ENCODE results near the gene TSEN2. TPM values are rescaled to one million over a fixed set of nuclear protein-coding genes. Genes with fewer than 3 reads are reported as not detected.
A peak's percentile ranks its signal among the peaks of the same experiment; 100 is the strongest.

The TSEN2 gene
- total and polyA plus RNA-seq, 2 of the 13 experiments (the other 11 are each of a cell fraction or from before 2014, with no cell fraction given): 11.0 to 17.3 TPM

DNA sequence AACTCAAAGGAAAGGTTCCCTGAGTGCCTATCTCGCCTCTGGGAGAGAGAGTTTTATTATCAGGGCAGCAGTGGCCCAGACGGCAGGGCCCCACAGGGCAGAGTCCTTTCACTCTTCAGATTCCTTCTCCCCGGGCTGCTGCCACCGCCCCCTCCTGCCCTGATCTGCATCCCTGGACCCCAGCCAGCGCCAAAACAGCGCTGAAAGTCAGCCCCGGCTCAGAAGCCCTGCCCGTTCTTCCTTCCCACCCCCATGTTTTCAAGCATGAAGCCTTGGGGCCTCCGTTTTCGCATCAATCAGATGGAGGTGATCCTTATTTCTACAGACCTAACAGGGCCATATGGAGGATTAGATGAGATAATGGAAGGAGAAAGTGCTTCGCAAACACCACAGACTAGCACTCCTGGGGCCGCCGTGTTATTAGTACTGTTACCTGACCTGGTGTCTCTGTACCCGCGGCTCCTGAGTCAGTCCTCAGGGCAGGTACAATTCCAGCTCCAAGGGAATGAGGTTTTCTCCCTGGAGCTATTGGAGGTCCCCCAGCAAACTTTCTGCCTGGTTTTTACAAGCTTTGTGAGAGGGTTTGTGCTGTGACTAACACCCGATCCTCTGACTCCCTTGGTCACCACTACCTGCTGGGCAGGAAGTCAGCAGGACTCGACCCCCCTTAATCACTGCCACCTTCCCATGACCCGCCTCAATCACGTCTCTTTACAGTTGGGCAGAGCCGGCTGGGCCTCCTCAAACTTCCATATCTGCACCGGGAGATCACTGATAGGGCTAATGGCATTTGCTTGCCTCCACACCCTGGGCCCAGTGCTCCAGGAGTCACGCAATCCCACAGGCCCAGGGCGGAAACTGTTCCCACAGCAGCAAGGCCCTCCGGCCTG lies 39.5 kb upstream of the TSEN2 start (continued):
- TF ChIP-seq ZC3H4 (CRISPR knock-in tag; IDR thresholded peaks at IDR 0.05; ENCODE audit: borderline replicate concordance) (peak; percentile 49; the same call in 1 of the 2 replicates), MXI1 (IDR thresholded peaks at IDR 0.05; ENCODE audit: borderline replicate concordance, low read depth, low read length) (no peak), RBFOX2 (IDR thresholded peaks at IDR 0.05; ENCODE audit: low read depth, low read length) (peak; percentile 61), CC2D1A (CRISPR knock-in tag; IDR thresholded peaks at IDR 0.05) (no peak), NBN (conservative IDR thresholded peaks at IDR 0.05) (no peak), NCOR1 (IDR thresholded peaks at IDR 0.05; ENCODE audit: borderline replicate concordance, low read length) (peak; percentile 60; the same call in 1 of the 2 replicates), ZNF292 (CRISPR knock-in tag; IDR thresholded peaks at IDR 0.05; ENCODE audit: borderline replicate concordance, low read depth) (0 out of 2 replicates have a peak, but pooled peaks have one; percentile 55), SP4 (CRISPR knock-in tag; IDR thresholded peaks at IDR 0.05) (peak; percentile 36; the same call in 1 of the 2 replicates), ZNF530 (CRISPR knock-in tag; IDR thresholded peaks at IDR 0.05; ENCODE audit: low read depth) (no peak), SNRNP70 (IDR thresholded peaks at IDR 0.05; ENCODE audit: low read depth, low read length) (no peak), ZNF564 (CRISPR knock-in tag; IDR thresholded peaks at IDR 0.05) (no peak), FOXK2 (IDR thresholded peaks at IDR 0.05) (no peak), RXRB (CRISPR knock-in tag; IDR thresholded peaks at IDR 0.05; ENCODE audit: borderline replicate concordance) (0 out of 2 replicates have a peak, but pooled peaks have one; percentile 21), ZNF251 (CRISPR knock-in tag; IDR thresholded peaks at IDR 0.05) (no peak), LCORL (IDR thresholded peaks at IDR 0.05) (no peak), LCORL (CRISPR knock-in tag; IDR thresholded peaks at IDR 0.05) (peak; percentile 86; the same call in 1 of the 2 replicates), MED13 (CRISPR knock-in tag; IDR thresholded peaks at IDR 0.05) (peak; percentile 64; the same call in 1 of the 2 replicates), HES4 (CRISPR knock-in tag; IDR thresholded peaks at IDR 0.05; ENCODE audit: borderline replicate concordance) (no peak)
- TF ChIP-seq, protein P1, sequence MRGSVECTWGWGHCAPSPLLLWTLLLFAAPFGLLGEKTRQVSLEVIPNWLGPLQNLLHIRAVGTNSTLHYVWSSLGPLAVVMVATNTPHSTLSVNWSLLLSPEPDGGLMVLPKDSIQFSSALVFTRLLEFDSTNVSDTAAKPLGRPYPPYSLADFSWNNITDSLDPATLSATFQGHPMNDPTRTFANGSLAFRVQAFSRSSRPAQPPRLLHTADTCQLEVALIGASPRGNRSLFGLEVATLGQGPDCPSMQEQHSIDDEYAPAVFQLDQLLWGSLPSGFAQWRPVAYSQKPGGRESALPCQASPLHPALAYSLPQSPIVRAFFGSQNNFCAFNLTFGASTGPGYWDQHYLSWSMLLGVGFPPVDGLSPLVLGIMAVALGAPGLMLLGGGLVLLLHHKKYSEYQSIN (CRISPR knock-in tag; IDR thresholded peaks at IDR 0.05; ENCODE audit: borderline replicate concordance): no peak
- TF ChIP-seq, protein P2, sequence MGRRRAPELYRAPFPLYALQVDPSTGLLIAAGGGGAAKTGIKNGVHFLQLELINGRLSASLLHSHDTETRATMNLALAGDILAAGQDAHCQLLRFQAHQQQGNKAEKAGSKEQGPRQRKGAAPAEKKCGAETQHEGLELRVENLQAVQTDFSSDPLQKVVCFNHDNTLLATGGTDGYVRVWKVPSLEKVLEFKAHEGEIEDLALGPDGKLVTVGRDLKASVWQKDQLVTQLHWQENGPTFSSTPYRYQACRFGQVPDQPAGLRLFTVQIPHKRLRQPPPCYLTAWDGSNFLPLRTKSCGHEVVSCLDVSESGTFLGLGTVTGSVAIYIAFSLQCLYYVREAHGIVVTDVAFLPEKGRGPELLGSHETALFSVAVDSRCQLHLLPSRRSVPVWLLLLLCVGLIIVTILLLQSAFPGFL (CRISPR knock-in tag; IDR thresholded peaks at IDR 0.05): no peak
- TF ChIP-seq, protein P3, sequence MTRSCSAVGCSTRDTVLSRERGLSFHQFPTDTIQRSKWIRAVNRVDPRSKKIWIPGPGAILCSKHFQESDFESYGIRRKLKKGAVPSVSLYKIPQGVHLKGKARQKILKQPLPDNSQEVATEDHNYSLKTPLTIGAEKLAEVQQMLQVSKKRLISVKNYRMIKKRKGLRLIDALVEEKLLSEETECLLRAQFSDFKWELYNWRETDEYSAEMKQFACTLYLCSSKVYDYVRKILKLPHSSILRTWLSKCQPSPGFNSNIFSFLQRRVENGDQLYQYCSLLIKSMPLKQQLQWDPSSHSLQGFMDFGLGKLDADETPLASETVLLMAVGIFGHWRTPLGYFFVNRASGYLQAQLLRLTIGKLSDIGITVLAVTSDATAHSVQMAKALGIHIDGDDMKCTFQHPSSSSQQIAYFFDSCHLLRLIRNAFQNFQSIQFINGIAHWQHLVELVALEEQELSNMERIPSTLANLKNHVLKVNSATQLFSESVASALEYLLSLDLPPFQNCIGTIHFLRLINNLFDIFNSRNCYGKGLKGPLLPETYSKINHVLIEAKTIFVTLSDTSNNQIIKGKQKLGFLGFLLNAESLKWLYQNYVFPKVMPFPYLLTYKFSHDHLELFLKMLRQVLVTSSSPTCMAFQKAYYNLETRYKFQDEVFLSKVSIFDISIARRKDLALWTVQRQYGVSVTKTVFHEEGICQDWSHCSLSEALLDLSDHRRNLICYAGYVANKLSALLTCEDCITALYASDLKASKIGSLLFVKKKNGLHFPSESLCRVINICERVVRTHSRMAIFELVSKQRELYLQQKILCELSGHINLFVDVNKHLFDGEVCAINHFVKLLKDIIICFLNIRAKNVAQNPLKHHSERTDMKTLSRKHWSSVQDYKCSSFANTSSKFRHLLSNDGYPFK (CRISPR knock-in tag; IDR thresholded peaks at IDR 0.05; ENCODE audit: borderline replicate concordance): no peak
- TF ChIP-seq, protein P4, sequence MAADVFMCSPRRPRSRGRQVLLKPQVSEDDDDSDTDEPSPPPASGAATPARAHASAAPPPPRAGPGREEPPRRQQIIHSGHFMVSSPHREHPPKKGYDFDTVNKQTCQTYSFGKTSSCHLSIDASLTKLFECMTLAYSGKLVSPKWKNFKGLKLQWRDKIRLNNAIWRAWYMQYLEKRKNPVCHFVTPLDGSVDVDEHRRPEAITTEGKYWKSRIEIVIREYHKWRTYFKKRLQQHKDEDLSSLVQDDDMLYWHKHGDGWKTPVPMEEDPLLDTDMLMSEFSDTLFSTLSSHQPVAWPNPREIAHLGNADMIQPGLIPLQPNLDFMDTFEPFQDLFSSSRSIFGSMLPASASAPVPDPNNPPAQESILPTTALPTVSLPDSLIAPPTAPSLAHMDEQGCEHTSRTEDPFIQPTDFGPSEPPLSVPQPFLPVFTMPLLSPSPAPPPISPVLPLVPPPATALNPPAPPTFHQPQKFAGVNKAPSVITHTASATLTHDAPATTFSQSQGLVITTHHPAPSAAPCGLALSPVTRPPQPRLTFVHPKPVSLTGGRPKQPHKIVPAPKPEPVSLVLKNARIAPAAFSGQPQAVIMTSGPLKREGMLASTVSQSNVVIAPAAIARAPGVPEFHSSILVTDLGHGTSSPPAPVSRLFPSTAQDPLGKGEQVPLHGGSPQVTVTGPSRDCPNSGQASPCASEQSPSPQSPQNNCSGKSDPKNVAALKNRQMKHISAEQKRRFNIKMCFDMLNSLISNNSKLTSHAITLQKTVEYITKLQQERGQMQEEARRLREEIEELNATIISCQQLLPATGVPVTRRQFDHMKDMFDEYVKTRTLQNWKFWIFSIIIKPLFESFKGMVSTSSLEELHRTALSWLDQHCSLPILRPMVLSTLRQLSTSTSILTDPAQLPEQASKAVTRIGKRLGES (CRISPR knock-in tag; IDR thresholded peaks at IDR 0.05; ENCODE audit: borderline replicate concordance): no peak; the same call in 1 of the 2 replicates
